Brain microvascular endothelial cell (primary cell): Measurements from ENCODE around the gene RALGPS1.
"Not testable (repeated sequence)": the region's sequence is repeated elsewhere in the genome, so short reads cannot be mapped to it uniquely, and the experiment has no call there.

ENCODE experiments used
- DNase-seq: peaks from one replicate; pipeline ENCODE4 v3.0.0-alpha.2; 2020
- H3K27ac ChIP-seq: fragments of 250-450 bp; sonication (Bioruptor Pico); 2 replicates; pipeline ENCODE4 v1.5.1; 2020; ENCODE audit warnings: mild to moderate bottlenecking, moderate library complexity
- H3K27me3 ChIP-seq: fragments of 250-450 bp; sonication (Bioruptor Pico); replicated peaks from 2 replicates; pipeline ENCODE4 v1.5.1; 2020; ENCODE audit warnings: mild to moderate bottlenecking
- H3K36me3 ChIP-seq: fragments of 250-450 bp; sonication (Bioruptor Pico); replicated peaks from 2 replicates; pipeline ENCODE4 v1.5.1; 2020; ENCODE audit warnings: mild to moderate bottlenecking
- H3K4me3 ChIP-seq: 2 replicates; pipeline ENCODE4 v1.5.1; 2011; ENCODE audit warnings: low read depth, mild to moderate bottlenecking, control low read depth, low read length, moderate library complexity
- in situ Hi-C: cut with HindIII; loops from 2 replicates; pipeline ENCODE4 v1.10.0; 2017; ENCODE audit warnings: low sequenced_read_pairs, low pct_ligation_motif_present
- TF ChIP-seq, protein P1 (sequence below): IDR thresholded peaks from 2 replicates; pipeline ENCODE4 v1.5.1; 2011; ENCODE audit warnings: low read depth, mild to moderate bottlenecking, moderate library complexity, low read length, control low read depth, inconsistent platforms; ENCODE audit errors: missing control alignments

RALGPS1 gene

DNA sequence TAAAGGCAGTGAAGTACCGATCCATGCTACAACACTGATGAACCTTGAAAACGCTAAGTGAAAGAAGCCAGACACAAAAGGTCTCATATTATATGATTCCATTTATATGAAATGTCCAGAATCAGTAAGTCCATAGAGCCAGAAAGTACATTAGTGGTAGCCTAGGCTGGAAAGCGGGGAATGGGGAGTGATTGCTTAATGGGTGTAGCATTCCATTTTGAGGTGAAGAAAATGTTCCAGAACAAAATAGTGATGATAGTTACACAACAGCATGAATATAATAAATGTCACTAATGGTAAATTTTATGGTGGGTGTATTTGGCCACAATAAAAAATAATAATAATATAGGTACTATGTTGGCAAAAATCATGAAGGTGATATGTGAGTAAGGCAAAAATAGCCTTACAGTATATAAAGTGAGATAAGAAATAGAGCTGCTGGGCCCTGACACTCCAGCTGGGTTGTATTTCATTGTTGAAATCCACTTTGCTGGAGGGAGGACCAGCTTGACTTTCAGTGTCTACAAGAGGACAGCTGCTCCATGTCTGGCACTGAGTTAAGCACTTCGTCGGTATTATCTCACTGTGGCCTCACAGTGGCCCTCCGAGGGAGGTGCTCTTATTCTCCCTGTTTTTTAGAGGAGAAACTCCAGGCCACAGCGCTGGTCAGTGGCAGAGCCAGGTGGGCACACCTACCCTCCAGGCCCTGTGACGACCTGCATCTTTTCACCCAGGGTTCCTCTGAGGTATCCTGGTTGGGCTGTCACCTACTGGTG is 230.3 kb downstream of the RALGPS1 start:
- no peak for DNase-seq
- in situ Hi-C loops, result no loop called here
- TF ChIP-seq, protein P1, sequence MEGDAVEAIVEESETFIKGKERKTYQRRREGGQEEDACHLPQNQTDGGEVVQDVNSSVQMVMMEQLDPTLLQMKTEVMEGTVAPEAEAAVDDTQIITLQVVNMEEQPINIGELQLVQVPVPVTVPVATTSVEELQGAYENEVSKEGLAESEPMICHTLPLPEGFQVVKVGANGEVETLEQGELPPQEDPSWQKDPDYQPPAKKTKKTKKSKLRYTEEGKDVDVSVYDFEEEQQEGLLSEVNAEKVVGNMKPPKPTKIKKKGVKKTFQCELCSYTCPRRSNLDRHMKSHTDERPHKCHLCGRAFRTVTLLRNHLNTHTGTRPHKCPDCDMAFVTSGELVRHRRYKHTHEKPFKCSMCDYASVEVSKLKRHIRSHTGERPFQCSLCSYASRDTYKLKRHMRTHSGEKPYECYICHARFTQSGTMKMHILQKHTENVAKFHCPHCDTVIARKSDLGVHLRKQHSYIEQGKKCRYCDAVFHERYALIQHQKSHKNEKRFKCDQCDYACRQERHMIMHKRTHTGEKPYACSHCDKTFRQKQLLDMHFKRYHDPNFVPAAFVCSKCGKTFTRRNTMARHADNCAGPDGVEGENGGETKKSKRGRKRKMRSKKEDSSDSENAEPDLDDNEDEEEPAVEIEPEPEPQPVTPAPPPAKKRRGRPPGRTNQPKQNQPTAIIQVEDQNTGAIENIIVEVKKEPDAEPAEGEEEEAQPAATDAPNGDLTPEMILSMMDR, result no peak
- Histone ChIP-seq H3K36me3 (no peaks in the 10 kb centered on the region), H3K4me3 (no peak overlapping the region), H3K27ac (no peak overlapping the region), H3K27me3 (no peaks in the 10 kb centered on the region)

DNA sequence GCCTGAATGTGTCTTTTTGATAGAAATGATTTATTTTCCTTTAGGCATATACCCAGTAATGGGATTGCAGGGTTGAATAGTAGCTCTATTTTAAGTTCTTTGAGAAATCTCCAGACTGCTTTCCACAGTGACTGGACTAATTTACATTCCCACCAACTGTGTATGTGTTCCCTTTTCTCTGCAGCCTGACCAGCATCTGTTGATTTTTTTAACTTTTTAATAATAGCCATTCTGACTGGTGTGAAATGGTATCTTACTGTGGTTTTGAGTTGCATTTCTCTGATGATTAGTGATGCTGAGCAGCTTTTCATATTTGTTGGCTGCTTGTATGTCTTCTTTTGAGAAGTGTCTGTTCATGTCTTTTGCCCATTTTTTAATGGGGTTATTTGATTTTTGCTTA is 232.3 kb downstream of the RALGPS1 start:
- H3K4me3 ChIP-seq, H3K36me3 ChIP-seq, in situ Hi-C loops, H3K27ac ChIP-seq, DNase-seq, H3K27me3 ChIP-seq: not testable (repeated sequence)

DNA sequence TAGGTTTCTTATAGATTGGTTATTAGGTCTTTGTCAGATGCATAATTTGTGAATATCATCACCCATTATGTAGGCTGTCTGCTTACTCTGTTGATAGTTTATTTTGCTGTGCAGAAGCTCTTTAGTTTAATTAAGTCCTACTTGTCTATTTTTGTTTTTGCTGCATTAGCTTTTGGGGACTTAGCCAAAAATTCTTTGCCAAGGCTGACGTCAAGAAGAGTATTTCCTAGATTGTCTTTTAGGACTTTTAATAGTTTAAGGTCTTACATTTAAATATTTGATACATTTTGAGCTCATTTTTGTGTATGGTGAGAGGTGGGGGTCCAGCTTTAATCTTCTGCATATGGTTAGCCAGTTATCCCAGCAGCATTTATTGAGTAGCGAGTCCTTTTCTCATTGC is 232.7 kb downstream of the RALGPS1 start:
- H3K27ac ChIP-seq, result no peak overlapping the region
- DNase-seq, result no peak
- in situ Hi-C loops, result no loop called here
- no peak overlapping the region for H3K4me3 ChIP-seq
- no peaks in the 10 kb centered on the region for H3K36me3 ChIP-seq
- TF ChIP-seq, protein P1, result no peak
- no peaks in the 10 kb centered on the region for H3K27me3 ChIP-seq

DNA sequence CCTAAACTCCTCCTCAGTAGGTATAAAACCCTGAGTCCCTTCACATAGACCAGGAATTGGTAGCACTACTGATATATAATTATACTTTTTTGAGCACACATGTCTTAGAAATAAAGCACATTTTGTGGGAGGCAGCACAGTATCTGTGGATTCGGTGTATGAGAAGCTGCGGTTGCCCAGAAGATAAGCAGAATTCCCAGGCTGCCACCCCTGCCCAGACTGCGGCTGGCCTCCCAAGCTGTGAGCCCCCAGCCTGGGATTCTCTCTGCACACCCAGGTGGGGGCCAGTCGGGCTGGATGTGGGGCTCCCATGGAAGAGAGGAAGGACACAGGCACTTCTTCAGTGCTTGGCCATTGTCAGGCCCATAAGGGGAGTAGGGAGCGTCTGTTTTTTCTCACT is 233.4 kb downstream of the RALGPS1 start:
- TF ChIP-seq, protein P1, result no peak
- no peak for DNase-seq
- in situ Hi-C loops, result no loop called here
- H3K36me3 ChIP-seq, result no peaks in the 10 kb centered on the region
- no peaks in the 10 kb centered on the region for H3K27me3 ChIP-seq
- H3K27ac ChIP-seq, result no peak overlapping the region
- H3K4me3 ChIP-seq, result no peak overlapping the region

DNA sequence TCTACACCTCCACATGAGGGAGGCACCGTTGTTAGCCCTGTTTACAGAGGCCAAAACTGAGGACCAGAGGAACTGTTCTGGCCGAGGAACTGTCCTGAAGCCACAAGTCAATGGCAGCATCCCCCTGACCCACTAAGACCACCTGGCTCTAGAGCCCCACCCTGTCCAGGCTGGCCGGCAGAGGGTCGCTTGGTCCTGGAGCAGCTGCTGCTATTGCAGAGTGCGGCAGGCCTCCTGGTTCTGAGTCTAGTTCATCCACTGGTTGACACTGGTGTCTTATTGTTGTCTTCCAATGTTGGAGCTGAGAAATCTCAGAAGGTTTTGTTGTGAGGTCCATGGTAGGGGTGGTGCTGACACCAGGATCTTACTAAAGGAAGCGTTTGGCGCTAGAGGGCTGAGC is 234.4 kb downstream of the RALGPS1 start:
- no peak for DNase-seq
- in situ Hi-C loops, result no loop called here
- Histone ChIP-seq H3K27me3 (no peaks in the 10 kb centered on the region), H3K4me3 (no peak overlapping the region), H3K27ac (no peak overlapping the region), H3K36me3 (no peaks in the 10 kb centered on the region)
- TF ChIP-seq, protein P1, result no peak

DNA sequence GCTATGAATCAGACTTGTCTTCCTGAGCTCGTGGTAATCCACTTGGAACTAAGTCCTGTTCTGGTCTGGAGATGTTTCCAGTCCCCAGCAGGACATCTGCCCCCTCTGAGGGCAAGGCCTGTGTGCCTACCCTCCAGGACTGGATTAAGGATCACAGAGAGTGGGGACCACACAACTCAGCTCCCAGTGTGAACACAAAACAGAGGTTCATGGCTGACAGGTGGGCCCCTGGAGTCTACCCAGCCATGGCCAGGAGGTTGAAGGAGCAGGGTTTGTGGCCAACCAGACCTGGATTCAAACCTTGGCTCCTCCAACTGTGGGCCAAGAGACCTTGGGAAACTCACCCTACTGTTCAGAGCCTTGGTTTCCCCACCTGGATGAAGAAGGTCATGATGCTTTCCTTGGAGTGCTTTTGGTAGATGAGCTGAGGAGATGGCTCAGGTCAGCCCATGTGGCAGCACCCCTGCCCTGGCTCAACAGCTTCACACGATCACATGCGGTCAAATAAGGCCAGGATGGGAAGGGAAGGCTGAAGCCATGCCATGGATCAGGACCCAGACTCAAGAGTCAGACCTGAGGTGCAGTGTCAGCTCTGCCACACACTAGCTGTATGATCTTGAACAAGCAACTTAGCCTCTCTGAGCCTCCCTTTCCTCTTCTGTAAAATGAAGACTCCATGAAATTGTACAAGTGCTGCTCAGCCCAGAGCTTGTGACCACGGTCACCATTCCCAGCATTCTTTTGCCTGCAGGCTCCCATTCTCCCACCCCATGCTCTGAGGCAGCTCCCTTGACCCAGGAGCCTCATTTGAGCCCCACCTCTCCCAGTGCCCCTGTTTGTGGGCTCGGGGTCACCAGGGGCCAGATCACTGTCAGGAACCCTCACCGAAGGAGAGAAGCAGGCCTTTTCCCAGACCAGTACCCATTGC is 235.1 kb downstream of the RALGPS1 start:
- no peak for DNase-seq
- no peaks in the 10 kb centered on the region for H3K27me3 ChIP-seq
- in situ Hi-C loops, result no loop called here
- no peak overlapping the region for H3K27ac ChIP-seq
- H3K36me3 ChIP-seq, result no peaks in the 10 kb centered on the region
- no peak overlapping the region for H3K4me3 ChIP-seq
- TF ChIP-seq, protein P1, result no peak
